Measurements from ENCODE around the gene EIF2A. TPM values are rescaled to one million over a fixed set of nuclear protein-coding genes. Genes with fewer than 3 reads are reported as not detected.

The EIF2A gene
- total and polyA plus RNA-seq, 9 of the 15 experiments (the other 6 are each of a cell fraction or from before 2014, with no cell fraction given): 106 to 192 (median 168) TPM

DNA sequence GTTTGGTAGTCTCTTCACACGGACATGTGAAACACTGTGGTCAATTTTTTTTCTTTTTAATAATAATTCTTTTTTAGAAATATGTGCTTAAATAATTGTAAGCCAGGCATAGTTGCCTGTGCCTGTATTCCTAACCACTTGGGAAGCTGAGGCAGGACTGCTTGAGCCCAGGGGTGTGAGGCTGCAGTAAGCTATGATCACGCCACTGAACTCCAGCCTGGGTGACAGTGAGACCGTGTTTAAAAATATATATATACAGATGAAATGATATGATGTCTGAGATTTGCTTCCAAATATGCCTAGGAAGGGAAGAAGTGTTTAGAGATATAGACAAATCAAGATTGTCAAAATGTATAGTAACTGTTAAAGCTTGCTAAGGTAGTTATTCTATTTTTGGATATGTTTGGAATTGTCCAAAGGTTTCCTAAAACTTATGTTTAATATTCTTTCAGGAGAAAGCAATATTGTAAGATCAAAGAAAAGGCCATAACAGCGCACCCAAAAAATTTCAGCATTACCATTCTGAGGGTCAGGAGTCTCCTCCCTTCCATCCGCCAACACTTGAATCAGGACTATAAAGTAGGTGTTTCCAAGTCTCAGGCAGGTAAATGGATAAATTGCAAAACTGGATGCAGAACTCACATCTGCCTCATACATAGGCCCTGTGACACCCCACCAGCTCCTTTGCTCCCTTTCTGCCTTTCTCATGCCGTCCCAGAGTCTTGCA, 56.0 kb downstream of the EIF2A start:
- intact Hi-C loops (cut with micrococcal nuclease) (loop anchor here (1.0 to 10.0 kb wide), 4 partner anchors 55 to 1672 kb away; partner anchors contain the start of gene ERICH6), in situ Hi-C loops (cut with MboI) (no loop called here)
- Histone ChIP-seq H3K9me1 (ENCODE audit: control insufficient read depth, insufficient read depth, low read length) (no peaks in the 10 kb centered on the region), H2AFZ (ENCODE audit: low read depth, low read length) (peak overlapping the region; percentile 80), H3K4me1 (replicated peaks in 1 of 2; ENCODE audit: control insufficient read depth in 2 of 2, insufficient read depth in 2 of 2, low read length in 2 of 2) (peaks cover 16 to 40% of the 10 kb centered on the region in 2 experiments), H3K27me3 (ENCODE audit: control insufficient read depth in 2 of 2, insufficient read depth in 2 of 2, low read length in 2 of 2) (no peaks in the 10 kb centered on the region), H4K20me1 (replicated peaks; ENCODE audit: control insufficient read depth, insufficient read depth, low read length) (peaks cover 8% of the 10 kb centered on the region; the same call in 1 of the 2 replicates), H3K9me3 (replicated peaks; ENCODE audit: control insufficient read depth, insufficient read depth, low read depth, low read length) (no peaks in the 10 kb centered on the region), H3K4me2 (ENCODE audit: insufficient read depth, low read length) (peak overlapping the region; percentile 87), H3K27ac (ENCODE audit: extremely low read depth, low read depth, low read length) (peak overlapping the region; percentile 84), H3K9ac (ENCODE audit: insufficient read depth in 1 of 2, low read depth in 2 of 2, low read length in 2 of 2) (peak overlapping the region; percentile 80 to 97), H3K79me2 (ENCODE audit: control insufficient read depth, insufficient read depth, low read length) (peaks cover 98% of the 10 kb centered on the region), H3K36me3 (ENCODE audit: control insufficient read depth, insufficient read depth, low read length) (peaks cover 15% of the 10 kb centered on the region), H3K4me3 (peak overlapping the region; percentile 94)
- peak; percentile 9 for ATAC-seq
- no peak for DNase-seq (ENCODE audit: extremely low read depth in 1 of 4, low spot score in 3 of 4)
- POLR2A ChIA-PET: interaction anchor here (0.6 to 2.0 kb wide), 10 partner anchors 8 to 732 kb away, joined by 3 to 9 read pairs (median 4); no protein-coding TSS in a partner anchor
- FAIRE-seq: no peak
- 2% methylated on average over 6 of the region's 6 CpGs for WGBS (ENCODE audit: insufficient coverage, low coverage, missing lambda C conversion rate)
- CTCF ChIA-PET (ENCODE audit: low intra/inter-chr PET ratio): no interaction called here
- TSS peak; percentile 85 for BruUV-seq (replicated peaks)
- TF ChIP-seq ZNF449 (CRISPR knock-in tag; IDR thresholded peaks at IDR 0.05): no peak
- no peak for TF ChIP-seq NCOA2 (IDR thresholded peaks at IDR 0.05; ENCODE audit: partially characterized antibody in 2 of 2)
- TF ChIP-seq GABPB1 (CRISPR knock-in tag; IDR thresholded peaks at IDR 0.05): no peak
- TF ChIP-seq AFF1 (IDR thresholded peaks at IDR 0.05; ENCODE audit: low read depth in 1 of 2, partially characterized antibody in 2 of 2): peak; percentile 60 to 74
- TF ChIP-seq ZNF436 (CRISPR knock-in tag; IDR thresholded peaks at IDR 0.05): no peak
- TF ChIP-seq KDM2B (CRISPR knock-in tag; IDR thresholded peaks at IDR 0.05): no peak
- TF ChIP-seq NUFIP1 (IDR thresholded peaks at IDR 0.05; ENCODE audit: partially characterized antibody): no peak
- 0 out of 2 replicates have a peak, but pooled peaks have one; percentile 26 for TF ChIP-seq PHB2 (IDR thresholded peaks at IDR 0.05; ENCODE audit: low read depth)
- no peak for TF ChIP-seq SRSF7 (optimal IDR thresholded peaks at IDR 0.05; ENCODE audit: low read depth, low read length)
- TF ChIP-seq ZNF175 (CRISPR knock-in tag; IDR thresholded peaks at IDR 0.05; ENCODE audit: low read depth): no peak
- TF ChIP-seq NR4A1 (CRISPR knock-in tag; IDR thresholded peaks at IDR 0.05): no peak
- peak; percentile 41; the same call in 1 of the 2 replicates for TF ChIP-seq NR4A1 (tag; IDR thresholded peaks at IDR 0.05)
- TF ChIP-seq HLTF (IDR thresholded peaks at IDR 0.05): peak; percentile 87
- TF ChIP-seq SLC30A9 (CRISPR knock-in tag; IDR thresholded peaks at IDR 0.05): no peak
- TF ChIP-seq FOXK1 (CRISPR knock-in tag; IDR thresholded peaks at IDR 0.05; ENCODE audit: borderline replicate concordance): no peak
- peak; percentile 35; the same call in 1 of the 2 replicates for TF ChIP-seq GTF2E2 (tag; IDR thresholded peaks at IDR 0.05)
- no peak for TF ChIP-seq MEF2D (tag; conservative IDR thresholded peaks at IDR 0.05; ENCODE audit: low read depth)
- no peak for TF ChIP-seq ZNF75A (CRISPR knock-in tag; IDR thresholded peaks at IDR 0.05)
